Measurements from ENCODE around the gene PDE4C.

PDE4C gene

GRCh38 chr19:18270326-18270725, 44.1 kb upstream of the PDE4C start:
- no peaks in the 10 kb centered on the region for H3K4me1 ChIP-seq (ENCODE audit: control insufficient read depth in 1 of 2, insufficient read depth in 1 of 2, low read depth in 1 of 2, low read length in 1 of 2)
- no peaks in the 10 kb centered on the region for H3K27me3 ChIP-seq
- H3K9me3 ChIP-seq, result no peaks in the 10 kb centered on the region
- no peak for TF ChIP-seq CTCF (IDR thresholded peaks at IDR 0.05)
- H3K4me3 ChIP-seq (ENCODE audit: low read depth in 1 of 2, low read length in 1 of 2), result no peak overlapping the region
- no peak overlapping the region for H3K27ac ChIP-seq
- peaks cover 11% of the 10 kb centered on the region for H3K36me3 ChIP-seq

DNA sequence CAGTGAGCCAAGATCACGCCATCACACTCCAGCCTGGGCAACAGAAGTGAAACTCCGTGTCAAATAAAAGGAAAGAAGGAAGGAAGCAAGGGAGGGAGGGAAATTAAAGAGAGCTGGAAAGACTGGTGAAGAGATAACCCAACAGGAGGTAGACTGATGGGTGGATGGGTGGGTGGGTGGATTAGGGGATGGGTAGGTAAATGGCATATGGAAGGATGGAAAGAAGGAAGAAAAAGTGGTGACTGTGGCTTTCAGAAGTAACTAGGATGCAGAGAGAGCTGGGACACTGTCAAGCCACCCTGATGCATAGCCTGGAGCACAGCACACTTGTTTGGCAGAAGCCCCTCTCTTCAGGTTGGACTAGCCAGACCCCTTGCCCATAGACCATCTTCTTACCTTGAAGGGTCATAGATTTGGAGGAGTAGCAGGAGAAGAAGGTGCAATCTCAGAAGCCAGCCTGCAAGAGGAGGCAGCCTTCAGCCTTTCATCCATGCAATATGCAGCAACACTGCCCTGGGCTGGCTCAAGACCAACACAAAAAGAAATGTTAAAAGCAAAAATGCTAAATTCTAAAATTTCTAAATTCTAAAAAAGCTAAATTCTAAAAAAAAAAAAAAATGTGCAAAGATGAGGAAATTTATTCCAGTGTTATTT, 43.0 kb upstream of the PDE4C start:
- Histone ChIP-seq H3K27me3 (no peaks in the 10 kb centered on the region), H3K4me1 (ENCODE audit: control insufficient read depth in 1 of 2, insufficient read depth in 1 of 2, low read depth in 1 of 2, low read length in 1 of 2) (no peaks in the 10 kb centered on the region), H3K27ac (no peak overlapping the region), H3K9me3 (no peaks in the 10 kb centered on the region), H3K4me3 (ENCODE audit: low read depth in 1 of 2, low read length in 1 of 2) (no peak overlapping the region), H3K36me3 (peaks cover 4% of the 10 kb centered on the region)
- TF ChIP-seq CTCF (IDR thresholded peaks at IDR 0.05), result no peak

DNA sequence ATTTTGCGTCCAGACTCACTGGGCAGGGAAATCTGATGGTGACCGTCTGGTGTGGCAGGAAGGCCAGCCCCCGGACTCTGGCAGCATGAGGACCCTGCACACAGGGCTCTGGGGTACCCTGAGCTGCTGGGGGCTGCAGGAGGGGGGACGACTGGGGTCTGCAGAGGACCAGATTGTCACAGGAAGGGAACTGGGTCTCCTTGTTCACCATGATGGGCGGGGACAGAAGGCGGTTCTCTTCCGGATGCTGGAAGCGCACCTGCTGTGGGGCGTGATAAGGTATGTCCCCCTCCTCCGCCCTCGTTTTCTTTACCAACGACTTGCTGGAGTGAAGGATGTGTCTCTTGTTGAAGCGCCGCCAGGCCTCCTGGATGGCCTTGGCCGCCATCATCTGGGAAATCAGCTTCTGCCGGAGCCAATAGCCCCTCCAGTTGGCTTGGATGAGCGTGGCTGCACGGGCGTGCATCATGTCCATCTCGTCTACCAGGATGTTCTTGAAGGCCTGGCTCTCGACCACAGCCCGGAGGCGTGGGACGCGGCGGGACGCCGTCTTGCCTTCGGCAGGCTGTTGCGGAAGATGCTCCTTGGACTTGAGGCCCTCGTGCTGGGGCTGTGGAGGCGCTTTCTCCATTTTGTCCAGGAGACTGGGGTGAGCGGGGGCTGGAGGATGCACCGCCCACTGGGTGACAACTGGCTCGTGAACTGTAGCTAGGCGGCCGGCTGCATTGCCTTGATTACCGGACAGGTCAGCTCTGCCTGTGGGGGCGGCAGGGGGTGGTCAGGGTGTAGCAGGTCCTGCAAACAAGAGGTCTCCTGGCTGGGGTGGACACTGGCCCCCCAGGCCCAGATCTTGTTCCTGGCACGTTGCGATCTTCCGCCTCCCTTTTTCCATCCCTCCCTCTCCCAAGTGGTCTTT, 40.8 kb upstream of the PDE4C start:
- TF ChIP-seq CTCF (IDR thresholded peaks at IDR 0.05), result no peak
- no peaks in the 10 kb centered on the region for H3K9me3 ChIP-seq
- no peak overlapping the region for H3K4me3 ChIP-seq (ENCODE audit: low read depth in 1 of 2, low read length in 1 of 2)
- H3K36me3 ChIP-seq, result peaks cover 4% of the 10 kb centered on the region
- H3K27ac ChIP-seq, result no peak overlapping the region
- H3K27me3 ChIP-seq, result no peaks in the 10 kb centered on the region
- H3K4me1 ChIP-seq (ENCODE audit: control insufficient read depth in 1 of 2, insufficient read depth in 1 of 2, low read depth in 1 of 2, low read length in 1 of 2), result no peaks in the 10 kb centered on the region

GRCh38 chr19:18265582-18265981, 39.3 kb upstream of the PDE4C start:
- no peaks in the 10 kb centered on the region for H3K9me3 ChIP-seq
- no peak for TF ChIP-seq CTCF (IDR thresholded peaks at IDR 0.05)
- H3K4me1 ChIP-seq (ENCODE audit: control insufficient read depth in 1 of 2, insufficient read depth in 1 of 2, low read depth in 1 of 2, low read length in 1 of 2), result no peaks in the 10 kb centered on the region
- H3K27ac ChIP-seq, result no peak overlapping the region
- H3K4me3 ChIP-seq (ENCODE audit: low read depth in 1 of 2, low read length in 1 of 2), result no peak overlapping the region
- H3K27me3 ChIP-seq, result no peaks in the 10 kb centered on the region
- H3K36me3 ChIP-seq, result peaks cover 4% of the 10 kb centered on the region

- TF ChIP-seq CTCF (IDR thresholded peaks at IDR 0.05), result no peak
- H3K36me3 ChIP-seq, result peaks cover 4% of the 10 kb centered on the region
- H3K27ac ChIP-seq, result no peak overlapping the region
These were observed 38.8 kb upstream of the PDE4C start for GRCh38 chr19:18264971-18265540.

More at GRCh38 chr19:18264971-18265540, 38.8 kb upstream of the PDE4C start:
- Histone ChIP-seq H3K4me1 (ENCODE audit: control insufficient read depth in 1 of 2, insufficient read depth in 1 of 2, low read depth in 1 of 2, low read length in 1 of 2) (no peaks in the 10 kb centered on the region), H3K9me3 (no peaks in the 10 kb centered on the region), H3K4me3 (ENCODE audit: low read depth in 1 of 2, low read length in 1 of 2) (no peak overlapping the region), H3K27me3 (no peaks in the 10 kb centered on the region)
